HL-60 (cell line): ENCODE measurements around the gene ZIC4.

Source experiments
- GABPA ChIP-seq: IDR thresholded peaks from 2 replicates; pipeline ENCODE4 v1.6.1; 2012; ENCODE audit warnings: low read depth
- POLR2AphosphoS5 ChIP-seq: IDR thresholded peaks from 2 replicates; pipeline ENCODE4 v1.6.1; 2012; ENCODE audit warnings: low read depth
- TF ChIP-seq, protein P1 (sequence below): IDR thresholded peaks from one replicate; pipeline ENCODE4 v1.5.1; 2011; ENCODE audit warnings: low read length, control low read depth, inconsistent platforms; ENCODE audit not compliant: insufficient read depth

DNA sequence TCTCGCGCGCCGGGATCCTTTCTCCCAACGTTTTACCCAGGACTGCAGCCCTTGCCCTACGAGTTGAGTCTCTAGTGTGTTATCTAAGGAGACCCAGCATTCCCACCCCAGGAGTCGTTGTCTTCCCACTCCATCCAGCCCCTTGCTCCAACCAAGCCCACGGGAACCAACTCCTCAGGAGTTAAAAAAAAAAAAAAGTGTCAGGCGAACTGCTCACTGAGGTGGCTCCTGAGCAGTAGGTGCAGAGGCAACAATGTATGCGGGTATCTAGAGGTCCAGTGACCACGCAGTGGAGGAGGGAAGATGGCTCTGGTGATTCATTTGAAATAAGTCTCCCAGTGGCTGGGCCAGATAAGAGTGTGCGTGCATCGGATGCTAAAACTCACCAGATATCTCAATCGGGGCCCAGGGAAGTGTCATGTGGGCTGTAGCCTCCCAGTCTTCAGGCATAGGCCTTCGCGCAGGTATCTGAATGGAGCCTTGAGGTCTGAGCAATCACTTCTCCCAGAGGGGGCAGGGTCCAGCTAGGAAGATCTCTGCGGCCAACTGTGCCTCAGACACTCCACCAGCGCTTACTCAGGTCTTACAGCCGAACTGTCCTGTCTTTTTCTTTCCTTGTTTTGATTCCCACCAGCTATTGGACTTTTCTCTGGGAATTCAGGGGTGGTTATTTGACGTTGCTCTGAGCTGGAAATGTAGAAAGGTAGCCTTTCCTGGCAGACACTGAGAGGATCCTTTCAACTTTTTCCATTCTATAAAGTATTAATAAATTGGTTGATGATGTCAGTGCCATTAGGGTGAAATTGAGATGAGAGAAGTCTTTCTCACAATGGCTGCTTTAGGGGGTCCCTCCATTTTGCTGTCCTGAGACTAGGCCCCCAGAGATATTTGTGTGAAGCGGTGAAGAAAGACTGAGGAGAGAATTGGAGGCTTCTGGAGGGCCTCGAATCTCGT lies 21.0 kb downstream of the ZIC4 start:
- no peak for TF ChIP-seq POLR2AphosphoS5
- TF ChIP-seq, protein P1, sequence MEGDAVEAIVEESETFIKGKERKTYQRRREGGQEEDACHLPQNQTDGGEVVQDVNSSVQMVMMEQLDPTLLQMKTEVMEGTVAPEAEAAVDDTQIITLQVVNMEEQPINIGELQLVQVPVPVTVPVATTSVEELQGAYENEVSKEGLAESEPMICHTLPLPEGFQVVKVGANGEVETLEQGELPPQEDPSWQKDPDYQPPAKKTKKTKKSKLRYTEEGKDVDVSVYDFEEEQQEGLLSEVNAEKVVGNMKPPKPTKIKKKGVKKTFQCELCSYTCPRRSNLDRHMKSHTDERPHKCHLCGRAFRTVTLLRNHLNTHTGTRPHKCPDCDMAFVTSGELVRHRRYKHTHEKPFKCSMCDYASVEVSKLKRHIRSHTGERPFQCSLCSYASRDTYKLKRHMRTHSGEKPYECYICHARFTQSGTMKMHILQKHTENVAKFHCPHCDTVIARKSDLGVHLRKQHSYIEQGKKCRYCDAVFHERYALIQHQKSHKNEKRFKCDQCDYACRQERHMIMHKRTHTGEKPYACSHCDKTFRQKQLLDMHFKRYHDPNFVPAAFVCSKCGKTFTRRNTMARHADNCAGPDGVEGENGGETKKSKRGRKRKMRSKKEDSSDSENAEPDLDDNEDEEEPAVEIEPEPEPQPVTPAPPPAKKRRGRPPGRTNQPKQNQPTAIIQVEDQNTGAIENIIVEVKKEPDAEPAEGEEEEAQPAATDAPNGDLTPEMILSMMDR = no peak
- no peak for TF ChIP-seq GABPA
